Measurements from ENCODE around the gene CARMIL1.
"Not testable (repeated sequence)": the region's sequence is repeated elsewhere in the genome, so short reads cannot be mapped to it uniquely, and the experiment has no call there.

The CARMIL1 gene

DNA sequence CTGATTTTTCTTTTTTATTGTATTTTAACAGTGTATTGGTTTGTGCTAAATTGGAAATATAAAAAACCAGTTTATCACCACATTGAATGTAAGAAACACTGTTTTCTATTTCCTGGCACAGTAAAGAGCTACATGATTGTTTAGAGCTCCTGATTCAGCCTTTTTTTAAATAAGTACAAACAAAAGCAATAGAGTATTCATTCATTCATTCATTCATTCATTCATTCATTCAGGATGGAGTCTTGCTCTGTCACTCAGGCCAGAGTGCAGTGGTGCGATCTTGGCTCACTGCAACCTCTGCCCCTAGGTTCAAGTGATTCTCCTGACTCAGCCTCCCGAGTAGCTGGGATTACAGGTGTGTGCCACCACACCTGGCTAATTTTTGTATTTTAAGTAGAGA is 276.0 kb downstream of the CARMIL1 start:
- no peak for DNase-seq

DNA sequence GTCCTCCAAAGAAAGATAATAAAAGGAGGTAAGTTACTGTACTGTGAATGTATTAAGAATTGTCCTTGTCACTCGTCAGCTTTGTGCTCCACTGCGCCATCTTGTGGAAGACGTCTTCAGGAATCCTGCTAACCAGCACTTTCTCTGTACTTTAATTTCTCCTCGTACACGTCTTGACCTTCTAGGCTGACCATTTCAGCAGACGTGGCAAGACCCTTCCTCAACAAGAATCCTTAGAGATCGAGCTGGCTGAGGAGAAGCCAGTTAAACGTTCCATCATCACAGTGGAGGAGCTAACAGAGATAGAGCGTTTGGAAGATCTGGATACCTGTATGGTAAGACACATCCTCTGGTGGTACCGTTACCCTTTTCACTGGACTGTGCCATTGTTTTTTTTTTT is 277.3 kb downstream of the CARMIL1 start:
- peak in 50 of 56 donors; percentile 1 to 86 (median 35) for DNase-seq

DNA sequence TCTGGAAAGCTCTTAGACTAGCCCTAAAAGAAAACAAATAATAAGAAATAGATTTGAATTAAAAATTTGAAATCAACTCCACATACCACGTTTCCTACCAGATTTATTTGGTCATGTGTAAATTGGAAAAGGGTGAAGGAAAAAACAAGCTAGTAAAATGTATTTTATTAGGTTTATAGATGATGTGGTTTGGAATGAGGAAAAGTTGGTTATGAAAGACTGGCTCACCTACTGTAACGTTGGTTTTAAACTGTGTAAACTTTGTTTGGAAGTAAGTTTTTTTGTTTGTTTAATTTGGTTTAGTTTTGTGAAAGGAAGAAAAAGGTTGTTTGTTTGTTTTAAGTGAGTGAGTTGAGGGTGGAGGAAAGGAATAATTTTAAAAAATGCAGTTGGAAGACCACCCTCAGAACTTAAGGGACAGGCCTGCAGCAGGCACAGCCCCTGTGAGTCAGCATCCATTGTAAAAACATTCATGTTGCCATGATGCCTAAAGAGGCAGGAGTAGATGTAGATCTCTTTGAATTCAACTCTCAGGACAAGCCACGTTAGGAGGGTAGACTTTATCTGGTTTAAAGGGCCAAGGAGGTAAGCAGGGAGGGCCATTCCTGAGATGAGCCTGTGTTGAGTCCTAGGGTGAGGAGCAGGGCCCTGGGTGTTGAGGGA is 279.1 kb downstream of the CARMIL1 start:
- DNase-seq: no peak

DNA sequence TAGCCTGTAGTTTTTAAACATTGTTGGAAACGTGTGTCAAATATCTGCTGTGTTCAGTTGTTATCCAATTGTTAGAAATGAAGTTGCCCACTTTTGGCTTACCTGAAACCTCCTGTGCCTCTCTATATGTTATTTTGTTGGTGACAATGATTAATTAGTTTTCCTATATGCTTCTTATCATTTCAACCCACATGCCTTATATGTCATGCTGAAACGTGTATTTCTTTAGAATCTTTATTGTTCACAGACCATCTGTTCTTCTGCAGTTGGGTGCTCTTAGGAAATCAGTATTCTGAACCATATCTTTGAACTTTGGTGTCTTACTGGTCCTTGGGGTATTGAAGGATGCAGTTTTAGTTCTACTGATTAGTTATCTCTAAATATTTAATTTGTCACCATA is 281.7 kb downstream of the CARMIL1 start:
- no peak for DNase-seq

DNA sequence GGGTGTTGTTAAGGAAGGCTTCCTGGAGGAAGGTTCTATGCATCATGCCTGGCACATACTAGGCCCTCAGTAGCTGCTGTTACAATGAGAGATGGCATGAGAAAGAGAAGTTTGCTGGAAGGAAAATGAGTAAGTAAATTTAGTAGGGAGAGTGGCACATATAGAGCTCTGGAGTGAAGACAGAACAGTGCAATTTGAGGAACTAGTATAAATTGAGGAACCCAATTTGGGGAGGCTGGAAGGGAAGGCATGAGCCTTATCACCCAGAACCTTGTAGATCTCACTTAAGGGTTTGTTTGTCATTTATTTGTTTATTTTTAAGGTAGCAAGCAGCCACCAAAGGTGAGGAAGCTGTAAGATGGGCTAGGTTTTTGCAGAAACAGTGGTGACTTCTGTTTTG is 285.8 kb downstream of the CARMIL1 start:
- no peak for DNase-seq

DNA sequence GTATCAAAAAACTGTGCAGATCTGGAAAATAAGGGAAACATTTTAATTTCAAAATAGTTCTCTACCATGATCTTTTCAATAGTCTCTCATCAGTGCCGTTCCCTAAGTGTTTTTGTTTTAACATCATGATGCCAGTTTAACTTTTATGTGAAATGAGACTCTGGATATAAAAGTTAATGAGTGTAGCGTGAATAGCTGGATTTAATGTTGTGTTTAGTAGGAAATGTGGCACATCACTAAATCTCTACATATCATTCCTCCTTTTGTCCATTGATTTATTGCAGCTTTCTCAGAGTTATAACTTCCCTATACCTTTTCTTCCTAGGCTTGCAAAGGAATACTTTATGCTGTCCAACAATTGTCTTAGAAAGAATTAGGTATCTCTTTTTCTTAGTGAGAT is 291.4 kb downstream of the CARMIL1 start:
- no peak for DNase-seq

DNA sequence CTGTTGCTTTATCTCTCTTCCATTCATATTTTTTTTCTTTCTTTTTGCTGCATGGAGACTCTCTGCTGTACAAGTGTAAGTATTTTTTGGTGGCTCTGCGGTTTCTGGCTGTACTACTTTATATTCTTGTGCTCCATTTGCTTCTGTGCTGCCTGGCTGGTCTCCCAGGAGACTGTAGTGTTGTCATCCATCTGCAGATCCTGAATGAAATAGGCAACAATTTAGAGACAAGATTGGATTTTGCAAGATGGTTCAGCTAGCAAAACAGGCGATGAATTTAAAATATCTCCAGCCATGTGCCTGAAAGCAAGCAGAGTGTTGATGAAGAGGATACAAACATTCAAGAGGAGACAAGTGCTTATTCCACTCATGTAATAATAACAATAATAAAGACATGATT is 297.7 kb downstream of the CARMIL1 start:
- peak in 20 of 56 donors; percentile 0 to 68 (median 10) for DNase-seq

DNA sequence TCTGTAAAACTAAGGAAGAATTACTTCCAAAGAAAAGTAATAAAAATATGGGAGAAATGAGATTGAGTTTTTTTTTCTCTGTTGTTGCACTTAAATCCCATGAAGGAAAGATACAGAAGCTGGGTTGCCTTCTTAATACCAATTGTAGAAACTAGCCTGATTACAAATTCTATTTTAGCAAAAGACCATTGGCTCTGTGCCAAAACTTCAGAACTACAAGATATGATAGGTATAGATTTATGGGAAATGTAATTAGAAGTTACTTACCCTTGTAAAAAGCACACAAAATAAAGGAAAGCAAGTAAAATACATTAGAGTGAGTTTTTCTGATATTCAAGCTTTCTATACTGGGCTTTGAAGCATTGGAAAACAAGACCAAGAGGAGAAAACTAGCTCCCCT is 299.4 kb downstream of the CARMIL1 start:
- no peak for DNase-seq

DNA sequence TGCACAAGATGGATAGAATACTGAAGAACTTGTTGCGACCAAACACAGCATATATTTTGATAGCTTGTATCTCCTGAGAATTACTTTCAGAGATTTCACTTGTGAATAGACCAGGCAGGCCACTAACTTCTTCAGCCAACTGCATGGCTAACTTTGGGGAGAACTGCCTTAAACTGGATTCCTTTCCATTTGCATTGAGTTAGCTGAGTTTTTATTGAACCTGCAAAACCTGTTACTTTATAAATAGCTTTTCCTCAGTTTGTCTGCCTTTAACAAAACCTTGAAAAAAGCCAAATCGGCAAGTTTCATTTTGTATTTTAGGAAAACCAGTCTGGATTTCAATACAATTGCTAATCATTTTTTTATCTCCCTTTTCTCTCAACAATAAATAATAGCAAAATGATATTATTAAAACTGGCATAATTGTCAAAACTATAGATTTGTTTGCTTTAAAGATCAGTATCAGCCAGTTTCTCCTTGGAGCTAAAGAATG is 300.3 kb downstream of the CARMIL1 start:
- DNase-seq: no peak

DNA sequence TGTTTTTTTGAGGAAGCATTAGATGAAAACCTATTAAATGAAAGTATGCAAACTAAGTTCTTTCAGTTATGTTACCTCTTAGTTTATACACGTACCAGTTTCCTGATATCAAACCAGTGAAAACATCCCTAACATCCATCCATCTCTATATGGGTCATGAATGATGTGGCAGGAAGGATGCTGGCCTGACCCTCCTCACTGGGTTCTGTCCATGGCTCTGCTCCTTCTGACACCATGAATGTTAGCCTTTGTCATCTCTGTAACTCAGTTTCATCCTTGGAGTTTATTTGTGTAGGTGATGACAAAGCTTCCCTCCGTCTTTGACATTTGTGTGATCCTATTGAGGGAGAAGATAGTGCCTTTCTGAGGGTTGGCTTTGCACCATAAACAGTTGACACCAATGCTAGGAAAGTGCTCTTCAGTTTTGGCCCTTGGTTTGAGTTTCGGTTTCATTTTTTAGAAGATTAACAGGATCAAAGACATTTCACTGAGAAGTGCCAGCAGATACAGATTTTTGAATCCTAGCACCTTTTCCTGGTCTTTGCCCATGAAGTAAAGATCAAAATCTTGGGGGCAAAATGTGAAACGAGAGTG is 300.8 kb downstream of the CARMIL1 start:
- DNase-seq: no peak

DNA sequence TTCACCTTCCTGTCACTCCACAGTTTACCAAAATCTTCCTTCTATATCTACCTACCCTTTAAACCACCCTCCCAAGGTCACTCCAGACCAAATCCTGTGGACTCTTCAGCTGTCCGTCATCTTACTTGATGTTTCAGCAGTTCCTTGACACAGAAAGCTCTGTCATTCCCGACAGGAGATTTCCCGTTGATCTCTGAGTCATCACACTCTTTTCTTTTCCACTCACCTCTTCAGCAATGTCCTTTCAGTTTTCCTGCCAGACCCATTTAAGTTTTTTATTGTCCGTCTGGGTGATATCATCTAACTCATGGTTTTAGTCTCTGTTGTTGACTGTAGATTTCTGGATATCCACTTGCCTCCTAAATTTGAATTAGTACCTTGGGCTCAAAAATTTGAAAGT is 302.9 kb downstream of the CARMIL1 start:
- DNase-seq: no peak

DNA sequence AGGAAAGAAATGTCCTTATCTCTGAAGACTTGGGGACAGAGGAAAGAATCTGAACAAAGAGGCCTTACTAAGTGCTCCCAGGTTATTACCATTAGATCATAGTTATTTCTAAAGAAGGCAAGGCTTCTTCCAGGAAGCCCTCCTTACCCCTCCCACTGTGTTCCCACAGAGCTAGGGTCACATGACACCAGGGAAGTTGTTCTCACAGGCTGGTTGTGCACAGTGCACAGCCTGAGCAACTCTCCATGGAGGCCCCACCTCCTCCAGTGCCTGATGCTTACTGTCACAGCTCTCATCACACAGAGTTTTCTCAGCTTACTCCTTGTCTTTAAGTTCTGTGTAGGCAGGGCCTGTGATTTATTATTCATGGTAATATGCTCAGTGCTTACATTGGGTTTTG is 303.9 kb downstream of the CARMIL1 start:
- DNase-seq: no peak

DNA sequence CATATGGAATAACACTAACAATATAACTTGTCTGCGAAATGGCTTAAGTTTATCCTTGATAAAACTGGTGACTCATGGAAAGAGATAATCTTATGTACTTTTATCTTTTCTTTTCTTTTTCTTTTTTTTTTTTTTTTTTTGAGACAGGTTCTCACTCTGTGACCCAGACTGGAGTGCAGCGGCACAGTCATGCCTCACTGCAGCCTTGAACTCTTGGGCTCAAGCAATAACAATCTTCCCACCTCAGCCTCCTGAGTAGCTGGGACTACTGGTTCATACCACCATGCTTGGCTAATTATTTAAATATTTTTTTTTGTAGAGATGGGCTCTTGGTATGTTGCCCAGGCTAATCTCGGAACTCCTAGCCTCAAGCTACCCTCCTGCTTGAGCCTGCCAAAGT is 304.7 kb downstream of the CARMIL1 start:
- DNase-seq: no peak

DNA sequence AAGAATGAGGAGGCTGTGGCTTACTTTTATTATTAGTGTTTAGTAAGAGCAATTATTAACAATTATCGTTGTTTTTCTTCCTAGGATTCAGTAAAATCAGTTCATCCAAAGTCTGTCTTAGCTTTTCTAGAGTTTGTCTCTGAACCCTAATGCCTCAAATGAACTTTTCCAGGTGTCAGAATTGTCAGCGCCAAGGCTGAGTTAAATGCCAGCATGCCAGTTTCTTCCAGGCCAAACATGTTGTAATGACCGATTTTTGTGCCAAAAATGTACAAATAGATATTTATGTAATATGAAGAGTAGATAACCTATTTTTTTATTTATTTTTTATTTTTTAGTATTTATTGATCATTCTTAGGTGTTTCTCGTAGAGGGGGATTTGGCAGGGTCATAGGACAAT is 306.1 kb downstream of the CARMIL1 start:
- no peak for DNase-seq

DNA sequence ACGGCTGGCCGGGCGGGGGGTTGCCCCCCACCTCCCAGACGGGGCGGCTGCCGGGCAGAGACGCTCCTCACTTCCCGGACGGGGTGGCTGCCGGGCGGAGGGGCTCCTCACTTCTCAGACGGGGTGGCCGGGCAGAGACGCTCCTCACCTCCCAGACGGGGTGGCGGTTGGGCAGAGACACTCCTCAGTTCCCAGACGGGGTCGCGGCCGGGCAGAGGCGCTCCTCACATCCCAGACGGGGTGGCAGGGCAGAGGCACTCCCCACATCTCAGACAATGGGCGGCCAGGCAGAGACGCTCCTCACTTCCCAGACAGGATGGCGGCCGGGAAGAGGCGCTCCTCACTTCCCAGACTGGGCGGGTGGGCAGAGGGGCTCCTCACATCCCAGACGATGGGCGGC is 306.9 kb downstream of the CARMIL1 start:
- DNase-seq: not testable (repeated sequence)

DNA sequence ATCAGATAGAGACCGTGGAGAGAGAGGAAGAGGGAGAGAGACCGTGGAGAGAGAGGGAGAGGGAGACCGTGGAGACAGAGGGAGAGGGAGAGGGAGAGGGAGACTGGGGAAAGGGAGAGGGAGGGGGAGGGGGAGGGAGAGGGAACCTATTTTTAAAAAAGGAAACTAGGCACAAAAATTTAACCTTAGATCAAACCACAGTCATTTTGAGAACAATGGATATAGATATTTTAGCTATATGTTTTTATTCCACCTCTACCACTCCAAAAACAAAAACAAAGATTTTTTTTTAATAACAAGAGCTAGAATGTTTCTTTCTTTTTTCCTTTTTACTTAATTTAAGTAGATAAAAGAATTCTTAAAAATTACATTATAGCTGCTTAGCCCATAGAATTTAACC is 307.8 kb downstream of the CARMIL1 start:
- DNase-seq: no peak

DNA sequence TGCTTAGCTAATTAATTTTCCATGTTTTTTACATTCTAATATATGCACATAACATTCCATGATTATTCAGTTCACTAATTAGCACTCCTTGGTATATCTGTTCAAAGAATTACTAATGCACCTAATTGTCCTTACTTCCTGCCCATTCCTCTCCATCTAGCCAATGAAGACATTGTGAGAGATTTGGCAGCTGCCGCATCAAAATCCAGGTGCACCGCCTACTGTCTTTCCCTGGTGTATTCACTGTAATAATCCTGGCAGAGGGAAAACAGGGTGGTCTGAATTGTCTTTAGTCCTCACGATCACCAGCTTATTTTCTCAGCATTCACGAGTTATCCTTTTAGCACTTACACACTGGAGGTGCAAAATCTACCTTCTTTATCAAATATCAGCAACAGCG is 311.8 kb downstream of the CARMIL1 start:
- no peak for DNase-seq

DNA sequence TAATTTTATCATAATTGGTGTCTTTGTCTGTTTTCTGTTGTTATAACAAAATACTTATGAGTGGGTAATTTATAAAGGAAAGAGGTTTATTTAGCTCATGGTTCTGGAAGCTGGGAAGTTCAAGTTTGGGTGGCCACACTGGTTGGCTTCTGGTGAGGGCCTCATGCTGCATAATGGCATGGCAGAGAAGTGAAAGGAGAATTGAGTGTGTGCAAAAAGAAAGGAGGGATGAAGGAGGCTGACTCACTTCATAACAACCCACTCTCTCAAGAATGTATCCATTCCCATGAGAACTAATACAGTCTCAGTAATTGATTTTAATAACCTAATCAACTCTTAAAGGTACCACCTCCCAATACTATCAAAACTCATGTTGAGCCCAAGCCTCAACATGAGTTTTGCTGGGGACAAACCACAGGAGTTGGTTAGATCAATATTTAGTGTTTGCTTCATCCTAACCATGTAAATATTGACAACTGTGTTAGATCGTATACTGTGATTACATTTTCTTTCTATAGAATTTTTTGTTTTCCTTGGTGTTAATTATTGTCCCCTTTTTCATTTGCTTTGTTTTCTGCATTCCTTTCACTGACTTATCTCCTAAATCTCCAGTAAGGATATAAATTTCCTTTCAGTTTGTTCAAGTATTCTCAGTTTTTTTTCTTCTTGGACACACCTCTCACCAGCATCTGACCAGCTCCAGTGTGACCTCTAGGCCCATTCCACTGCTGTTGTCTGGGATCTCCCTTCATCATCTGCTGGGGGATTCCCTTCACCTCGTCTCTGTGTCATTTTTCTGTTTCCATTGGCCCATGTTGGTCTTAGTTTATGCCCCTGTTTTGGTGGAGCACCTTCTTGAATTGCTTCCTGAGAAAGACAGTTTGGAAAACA is 318.0 kb downstream of the CARMIL1 start:
- DNase-seq: no peak

DNA sequence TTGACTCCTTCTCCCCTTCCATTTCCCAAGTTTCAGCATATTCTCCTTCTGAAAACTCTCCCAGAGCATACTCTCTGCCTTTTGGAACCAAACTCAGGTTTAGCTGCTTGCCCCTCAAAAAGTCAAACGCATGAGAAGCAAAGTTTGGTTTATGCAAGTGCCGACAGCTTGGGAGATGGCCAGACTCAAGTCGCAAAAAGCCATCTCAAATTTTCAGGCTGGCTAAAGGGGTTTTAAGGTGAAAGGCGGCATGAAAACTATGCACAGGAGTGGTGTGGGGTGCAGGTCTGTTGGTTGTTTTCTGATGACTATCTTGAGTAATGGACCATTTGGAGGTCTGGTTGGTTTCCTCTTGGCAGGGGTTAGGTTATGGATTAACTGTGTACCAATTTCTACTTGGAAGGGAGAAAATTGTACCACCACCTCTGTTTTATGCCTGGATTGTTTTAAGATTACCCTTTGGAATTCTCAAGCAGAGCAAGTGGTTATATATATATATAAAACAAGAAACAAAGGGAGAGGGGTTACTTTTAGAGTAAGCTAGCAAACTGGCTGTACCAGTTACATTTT is 320.4 kb downstream of the CARMIL1 start:
- DNase-seq: no peak

DNA sequence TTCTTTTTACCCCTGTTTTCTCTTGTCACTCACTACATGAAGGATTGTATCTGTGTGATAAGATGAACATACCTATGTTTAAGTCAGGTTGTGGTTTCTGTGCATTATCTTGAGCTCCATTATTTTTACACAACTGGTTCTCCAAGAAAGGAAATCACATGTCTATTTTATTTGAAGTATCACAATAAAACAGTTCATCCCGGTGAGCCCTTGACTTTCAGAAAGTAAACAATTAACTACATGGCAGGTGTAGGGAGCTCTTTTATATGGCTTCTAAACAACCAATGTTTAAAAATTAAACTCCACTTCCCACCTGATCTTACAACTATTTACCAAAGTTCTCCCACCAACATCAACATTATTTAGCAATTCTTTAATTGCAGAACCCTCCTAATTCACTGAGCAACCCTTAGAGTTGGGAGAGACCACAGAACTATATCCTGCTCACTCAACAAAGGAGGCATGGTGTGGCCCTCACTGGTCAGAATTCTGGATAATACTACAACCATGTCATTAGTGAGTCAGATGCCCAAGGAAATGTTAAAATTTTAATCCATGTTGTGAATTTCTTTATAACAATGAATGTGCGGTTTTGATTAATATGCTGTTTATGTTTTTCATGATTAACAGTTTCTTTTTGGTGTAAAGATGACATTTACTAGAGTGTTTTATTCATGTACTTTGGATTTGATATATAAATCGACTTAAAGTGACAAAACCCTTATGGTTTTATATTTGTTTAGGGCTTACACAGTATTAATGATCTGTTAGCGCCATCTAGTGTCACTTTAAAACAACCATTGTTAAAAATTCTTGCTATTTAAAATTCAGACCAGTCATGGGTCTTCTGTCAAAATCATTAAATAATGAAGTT is 322.9 kb downstream of the CARMIL1 start:
- no peak for DNase-seq

DNA sequence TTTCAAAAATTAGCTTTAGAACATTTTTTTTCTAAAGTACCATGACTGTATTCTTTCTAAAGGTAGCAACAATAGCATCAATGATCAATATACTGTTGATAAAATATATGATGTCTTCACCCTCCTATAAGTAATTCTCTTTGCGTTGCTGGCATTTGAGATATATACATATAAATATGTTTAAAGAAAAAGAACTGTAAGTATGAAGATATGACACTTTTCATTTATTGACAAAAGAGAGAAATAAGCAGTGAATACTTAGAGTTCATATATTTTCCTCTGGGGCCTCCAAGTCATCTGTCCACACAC is 323.5 kb downstream of the CARMIL1 start:
- DNase-seq: no peak

All from nucleus accumbens (tissue), 56 donors.